ENCODE results near the gene CFAP61. TPM values are rescaled to one million over a fixed set of nuclear protein-coding genes. Genes with fewer than 3 reads are reported as not detected.

The CFAP61 gene
- total and polyA plus RNA-seq, 2 experiments from 2014 or later, result 0.21 TPM; not detected in 1

DNA sequence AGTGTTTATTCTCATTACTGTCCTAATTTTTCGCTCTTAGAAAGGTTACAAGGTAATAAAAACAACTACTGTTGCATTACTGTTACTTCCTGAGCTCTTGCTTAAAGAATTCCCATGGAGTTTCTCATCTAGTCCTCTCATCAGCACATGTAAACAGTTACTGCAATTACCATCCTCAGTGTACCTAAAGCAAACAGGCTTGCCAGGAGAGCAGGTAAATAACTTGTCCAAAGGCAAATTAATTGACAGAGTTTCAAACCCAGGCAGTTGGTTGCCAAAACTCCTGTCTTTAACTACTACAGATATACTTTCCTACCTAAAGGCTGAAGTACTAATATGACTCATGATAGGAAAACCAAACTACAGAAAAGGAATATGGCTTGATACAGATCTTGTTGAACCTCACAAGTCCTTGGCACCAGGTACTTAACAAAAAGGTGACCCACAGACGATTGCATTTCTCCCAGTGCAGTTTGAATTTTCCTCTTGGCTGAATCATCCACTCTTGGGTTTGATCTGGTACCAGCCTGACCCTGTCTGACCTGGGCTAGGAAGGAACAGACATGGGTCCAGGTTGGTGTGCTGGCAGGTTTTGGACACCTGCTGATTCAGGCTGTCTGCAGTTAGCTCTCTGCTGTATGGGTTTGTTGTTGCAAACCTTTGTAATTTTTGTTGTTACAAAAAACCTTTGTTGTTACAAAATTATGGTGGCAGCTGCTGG, 153.0 kb downstream of the CFAP61 start:
- TF ChIP-seq JUNB (IDR thresholded peaks at IDR 0.05; ENCODE audit: unreplicated experiment) (no peak), STAT1 (IDR thresholded peaks at IDR 0.05; ENCODE audit: unreplicated experiment) (no peak), POLR2AphosphoS5 (IDR thresholded peaks at IDR 0.05; ENCODE audit: low read depth) (no peak), NANOG (IDR thresholded peaks at IDR 0.05; ENCODE audit: borderline replicate concordance) (no peak), ZNF114 (CRISPR knock-in tag; IDR thresholded peaks at IDR 0.05) (no peak), CREB1 (CRISPR knock-in tag; IDR thresholded peaks at IDR 0.05; ENCODE audit: low read depth) (no peak), ZNF331 (CRISPR knock-in tag; IDR thresholded peaks at IDR 0.05; ENCODE audit: low read depth) (no peak), EZH2phosphoT487 (IDR thresholded peaks at IDR 0.05; ENCODE audit: unreplicated experiment) (no peak), EZH2 (IDR thresholded peaks at IDR 0.05; ENCODE audit: low read depth, unreplicated experiment) (no peak)
- TF ChIP-seq, protein P1, sequence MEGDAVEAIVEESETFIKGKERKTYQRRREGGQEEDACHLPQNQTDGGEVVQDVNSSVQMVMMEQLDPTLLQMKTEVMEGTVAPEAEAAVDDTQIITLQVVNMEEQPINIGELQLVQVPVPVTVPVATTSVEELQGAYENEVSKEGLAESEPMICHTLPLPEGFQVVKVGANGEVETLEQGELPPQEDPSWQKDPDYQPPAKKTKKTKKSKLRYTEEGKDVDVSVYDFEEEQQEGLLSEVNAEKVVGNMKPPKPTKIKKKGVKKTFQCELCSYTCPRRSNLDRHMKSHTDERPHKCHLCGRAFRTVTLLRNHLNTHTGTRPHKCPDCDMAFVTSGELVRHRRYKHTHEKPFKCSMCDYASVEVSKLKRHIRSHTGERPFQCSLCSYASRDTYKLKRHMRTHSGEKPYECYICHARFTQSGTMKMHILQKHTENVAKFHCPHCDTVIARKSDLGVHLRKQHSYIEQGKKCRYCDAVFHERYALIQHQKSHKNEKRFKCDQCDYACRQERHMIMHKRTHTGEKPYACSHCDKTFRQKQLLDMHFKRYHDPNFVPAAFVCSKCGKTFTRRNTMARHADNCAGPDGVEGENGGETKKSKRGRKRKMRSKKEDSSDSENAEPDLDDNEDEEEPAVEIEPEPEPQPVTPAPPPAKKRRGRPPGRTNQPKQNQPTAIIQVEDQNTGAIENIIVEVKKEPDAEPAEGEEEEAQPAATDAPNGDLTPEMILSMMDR (conservative IDR thresholded peaks at IDR 0.05; ENCODE audit: low read depth in 2 of 2), result no peak
- TF ChIP-seq, protein P2, sequence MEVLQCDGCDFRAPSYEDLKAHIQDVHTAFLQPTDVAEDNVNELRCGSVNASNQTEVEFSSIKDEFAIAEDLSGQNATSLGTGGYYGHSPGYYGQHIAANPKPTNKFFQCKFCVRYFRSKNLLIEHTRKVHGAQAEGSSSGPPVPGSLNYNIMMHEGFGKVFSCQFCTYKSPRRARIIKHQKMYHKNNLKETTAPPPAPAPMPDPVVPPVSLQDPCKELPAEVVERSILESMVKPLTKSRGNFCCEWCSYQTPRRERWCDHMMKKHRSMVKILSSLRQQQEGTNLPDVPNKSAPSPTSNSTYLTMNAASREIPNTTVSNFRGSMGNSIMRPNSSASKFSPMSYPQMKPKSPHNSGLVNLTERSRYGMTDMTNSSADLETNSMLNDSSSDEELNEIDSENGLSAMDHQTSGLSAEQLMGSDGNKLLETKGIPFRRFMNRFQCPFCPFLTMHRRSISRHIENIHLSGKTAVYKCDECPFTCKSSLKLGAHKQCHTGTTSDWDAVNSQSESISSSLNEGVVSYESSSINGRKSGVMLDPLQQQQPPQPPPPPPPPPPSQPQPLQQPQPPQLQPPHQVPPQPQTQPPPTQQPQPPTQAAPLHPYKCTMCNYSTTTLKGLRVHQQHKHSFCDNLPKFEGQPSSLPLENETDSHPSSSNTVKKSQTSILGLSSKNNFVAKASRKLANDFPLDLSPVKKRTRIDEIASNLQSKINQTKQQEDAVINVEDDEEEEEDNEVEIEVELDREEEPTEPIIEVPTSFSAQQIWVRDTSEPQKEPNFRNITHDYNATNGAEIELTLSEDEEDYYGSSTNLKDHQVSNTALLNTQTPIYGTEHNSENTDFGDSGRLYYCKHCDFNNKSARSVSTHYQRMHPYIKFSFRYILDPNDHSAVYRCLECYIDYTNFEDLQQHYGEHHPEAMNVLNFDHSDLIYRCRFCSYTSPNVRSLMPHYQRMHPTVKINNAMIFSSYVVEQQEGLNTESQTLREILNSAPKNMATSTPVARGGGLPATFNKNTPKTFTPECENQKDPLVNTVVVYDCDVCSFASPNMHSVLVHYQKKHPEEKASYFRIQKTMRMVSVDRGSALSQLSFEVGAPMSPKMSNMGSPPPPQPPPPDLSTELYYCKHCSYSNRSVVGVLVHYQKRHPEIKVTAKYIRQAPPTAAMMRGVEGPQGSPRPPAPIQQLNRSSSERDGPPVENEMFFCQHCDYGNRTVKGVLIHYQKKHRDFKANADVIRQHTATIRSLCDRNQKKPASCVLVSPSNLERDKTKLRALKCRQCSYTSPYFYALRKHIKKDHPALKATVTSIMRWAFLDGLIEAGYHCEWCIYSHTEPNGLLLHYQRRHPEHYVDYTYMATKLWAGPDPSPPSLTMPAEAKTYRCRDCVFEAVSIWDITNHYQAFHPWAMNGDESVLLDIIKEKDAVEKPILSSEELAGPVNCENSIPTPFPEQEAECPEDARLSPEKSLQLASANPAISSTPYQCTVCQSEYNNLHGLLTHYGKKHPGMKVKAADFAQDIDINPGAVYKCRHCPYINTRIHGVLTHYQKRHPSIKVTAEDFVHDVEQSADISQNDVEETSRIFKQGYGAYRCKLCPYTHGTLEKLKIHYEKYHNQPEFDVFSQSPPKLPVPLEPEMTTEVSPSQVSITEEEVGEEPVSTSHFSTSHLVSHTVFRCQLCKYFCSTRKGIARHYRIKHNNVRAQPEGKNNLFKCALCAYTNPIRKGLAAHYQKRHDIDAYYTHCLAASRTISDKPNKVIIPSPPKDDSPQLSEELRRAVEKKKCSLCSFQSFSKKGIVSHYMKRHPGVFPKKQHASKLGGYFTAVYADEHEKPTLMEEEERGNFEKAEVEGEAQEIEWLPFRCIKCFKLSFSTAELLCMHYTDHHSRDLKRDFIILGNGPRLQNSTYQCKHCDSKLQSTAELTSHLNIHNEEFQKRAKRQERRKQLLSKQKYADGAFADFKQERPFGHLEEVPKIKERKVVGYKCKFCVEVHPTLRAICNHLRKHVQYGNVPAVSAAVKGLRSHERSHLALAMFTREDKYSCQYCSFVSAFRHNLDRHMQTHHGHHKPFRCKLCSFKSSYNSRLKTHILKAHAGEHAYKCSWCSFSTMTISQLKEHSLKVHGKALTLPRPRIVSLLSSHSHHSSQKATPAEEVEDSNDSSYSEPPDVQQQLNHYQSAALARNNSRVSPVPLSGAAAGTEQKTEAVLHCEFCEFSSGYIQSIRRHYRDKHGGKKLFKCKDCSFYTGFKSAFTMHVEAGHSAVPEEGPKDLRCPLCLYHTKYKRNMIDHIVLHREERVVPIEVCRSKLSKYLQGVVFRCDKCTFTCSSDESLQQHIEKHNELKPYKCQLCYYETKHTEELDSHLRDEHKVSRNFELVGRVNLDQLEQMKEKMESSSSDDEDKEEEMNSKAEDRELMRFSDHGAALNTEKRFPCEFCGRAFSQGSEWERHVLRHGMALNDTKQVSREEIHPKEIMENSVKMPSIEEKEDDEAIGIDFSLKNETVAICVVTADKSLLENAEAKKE (CRISPR knock-in tag; IDR thresholded peaks at IDR 0.05), result no peak
- TF ChIP-seq, protein P3, sequence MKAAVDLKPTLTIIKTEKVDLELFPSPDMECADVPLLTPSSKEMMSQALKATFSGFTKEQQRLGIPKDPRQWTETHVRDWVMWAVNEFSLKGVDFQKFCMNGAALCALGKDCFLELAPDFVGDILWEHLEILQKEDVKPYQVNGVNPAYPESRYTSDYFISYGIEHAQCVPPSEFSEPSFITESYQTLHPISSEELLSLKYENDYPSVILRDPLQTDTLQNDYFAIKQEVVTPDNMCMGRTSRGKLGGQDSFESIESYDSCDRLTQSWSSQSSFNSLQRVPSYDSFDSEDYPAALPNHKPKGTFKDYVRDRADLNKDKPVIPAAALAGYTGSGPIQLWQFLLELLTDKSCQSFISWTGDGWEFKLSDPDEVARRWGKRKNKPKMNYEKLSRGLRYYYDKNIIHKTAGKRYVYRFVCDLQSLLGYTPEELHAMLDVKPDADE (IDR thresholded peaks at IDR 0.05), result no peak
- TF ChIP-seq, protein P4, sequence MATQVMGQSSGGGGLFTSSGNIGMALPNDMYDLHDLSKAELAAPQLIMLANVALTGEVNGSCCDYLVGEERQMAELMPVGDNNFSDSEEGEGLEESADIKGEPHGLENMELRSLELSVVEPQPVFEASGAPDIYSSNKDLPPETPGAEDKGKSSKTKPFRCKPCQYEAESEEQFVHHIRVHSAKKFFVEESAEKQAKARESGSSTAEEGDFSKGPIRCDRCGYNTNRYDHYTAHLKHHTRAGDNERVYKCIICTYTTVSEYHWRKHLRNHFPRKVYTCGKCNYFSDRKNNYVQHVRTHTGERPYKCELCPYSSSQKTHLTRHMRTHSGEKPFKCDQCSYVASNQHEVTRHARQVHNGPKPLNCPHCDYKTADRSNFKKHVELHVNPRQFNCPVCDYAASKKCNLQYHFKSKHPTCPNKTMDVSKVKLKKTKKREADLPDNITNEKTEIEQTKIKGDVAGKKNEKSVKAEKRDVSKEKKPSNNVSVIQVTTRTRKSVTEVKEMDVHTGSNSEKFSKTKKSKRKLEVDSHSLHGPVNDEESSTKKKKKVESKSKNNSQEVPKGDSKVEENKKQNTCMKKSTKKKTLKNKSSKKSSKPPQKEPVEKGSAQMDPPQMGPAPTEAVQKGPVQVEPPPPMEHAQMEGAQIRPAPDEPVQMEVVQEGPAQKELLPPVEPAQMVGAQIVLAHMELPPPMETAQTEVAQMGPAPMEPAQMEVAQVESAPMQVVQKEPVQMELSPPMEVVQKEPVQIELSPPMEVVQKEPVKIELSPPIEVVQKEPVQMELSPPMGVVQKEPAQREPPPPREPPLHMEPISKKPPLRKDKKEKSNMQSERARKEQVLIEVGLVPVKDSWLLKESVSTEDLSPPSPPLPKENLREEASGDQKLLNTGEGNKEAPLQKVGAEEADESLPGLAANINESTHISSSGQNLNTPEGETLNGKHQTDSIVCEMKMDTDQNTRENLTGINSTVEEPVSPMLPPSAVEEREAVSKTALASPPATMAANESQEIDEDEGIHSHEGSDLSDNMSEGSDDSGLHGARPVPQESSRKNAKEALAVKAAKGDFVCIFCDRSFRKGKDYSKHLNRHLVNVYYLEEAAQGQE (IDR thresholded peaks at IDR 0.05; ENCODE audit: unreplicated experiment), result no peak
- no peak overlapping the region for H3K4me3 Mint-ChIP-seq
- H3K36me3 ChIP-seq (ENCODE audit: insufficient read depth), result no peaks in the 10 kb centered on the region
- ATAC-seq (no peak), DNase-seq (ENCODE audit: low spot score) (no peak)
- H4K20me1 ChIP-seq (replicated peaks; ENCODE audit: insufficient read depth), result no peaks in the 10 kb centered on the region
- no peak overlapping the region for H3K4me2 ChIP-seq
- H3K4me3 ChIP-seq, result no peak overlapping the region
- H3K27me3 ChIP-seq (ENCODE audit: insufficient read depth), result no peaks in the 10 kb centered on the region
- H3F3A ChIP-seq (replicated peaks; ENCODE audit: low read depth), result no peaks in the 10 kb centered on the region
- peaks cover 1% of the 10 kb centered on the region for H3K27me3 Mint-ChIP-seq (ENCODE audit: insufficient read depth, low read depth, poor library complexity)
- no peak overlapping the region for H3K27ac Mint-ChIP-seq
- peak overlapping the region; percentile 14; the same call in 1 of the 2 replicates for H2AFZ ChIP-seq
- H3K79me2 ChIP-seq (replicated peaks; ENCODE audit: insufficient read depth), result no peaks in the 10 kb centered on the region
- peaks cover 25% of the 10 kb centered on the region for H3K4me1 ChIP-seq (ENCODE audit: insufficient read depth)
- no peak overlapping the region for H3K27ac ChIP-seq (ENCODE audit: low read depth)
- no peaks in the 10 kb centered on the region for H3K36me3 Mint-ChIP-seq (ENCODE audit: low read depth)
- H3K9me3 Mint-ChIP-seq, result no peaks in the 10 kb centered on the region
- H3K9me2 ChIP-seq (ENCODE audit: insufficient read depth), result no peaks in the 10 kb centered on the region
- peaks cover 52% of the 10 kb centered on the region for H3K4me1 Mint-ChIP-seq

Data from GM23338 (cell line).